Breast epithelium (tissue), 3 donors: ENCODE results near the gene MAP3K7.

Source experiments
- POLR2AphosphoS5 ChIP-seq, 3 donors: sonication (generic); formaldehyde crosslinking; IDR thresholded peaks; one replicate each; pipeline ENCODE4 v1.6.1; 2017; ENCODE audit warnings: antibody characterized with exemption in 3 of 3
- TF ChIP-seq, protein P1 (sequence below), 3 donors: fragments of 450-650 bp; IDR thresholded peaks; one replicate each; pipeline ENCODE4 v1.5.1; 2016 to 2017; ENCODE audit warnings: antibody characterized with exemption in 3 of 3, mild to moderate bottlenecking in 3 of 3, moderate library complexity in 3 of 3

DNA sequence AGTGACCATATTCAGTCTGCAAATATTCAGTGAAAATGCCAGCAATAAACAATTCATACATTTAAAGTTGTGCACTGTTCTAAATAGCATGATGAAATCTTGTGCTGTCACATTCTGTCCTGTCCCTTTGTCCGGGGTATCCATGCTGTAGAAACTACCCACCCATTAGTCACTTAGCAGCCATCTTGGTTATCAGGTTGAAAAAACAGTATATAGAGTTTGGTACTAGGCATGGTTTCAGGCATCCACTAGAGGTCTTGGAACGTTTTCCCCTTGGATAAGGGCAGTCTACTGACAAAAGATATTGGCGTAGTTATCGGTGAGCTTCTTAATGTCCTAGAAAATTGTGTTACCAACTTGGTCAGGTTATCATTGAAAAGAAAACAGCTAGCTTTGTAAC lies 12.3 kb upstream of the MAP3K7 start:
- TF ChIP-seq POLR2AphosphoS5 (IDR thresholded peaks at IDR 0.05) = no peak
- TF ChIP-seq, protein P1, sequence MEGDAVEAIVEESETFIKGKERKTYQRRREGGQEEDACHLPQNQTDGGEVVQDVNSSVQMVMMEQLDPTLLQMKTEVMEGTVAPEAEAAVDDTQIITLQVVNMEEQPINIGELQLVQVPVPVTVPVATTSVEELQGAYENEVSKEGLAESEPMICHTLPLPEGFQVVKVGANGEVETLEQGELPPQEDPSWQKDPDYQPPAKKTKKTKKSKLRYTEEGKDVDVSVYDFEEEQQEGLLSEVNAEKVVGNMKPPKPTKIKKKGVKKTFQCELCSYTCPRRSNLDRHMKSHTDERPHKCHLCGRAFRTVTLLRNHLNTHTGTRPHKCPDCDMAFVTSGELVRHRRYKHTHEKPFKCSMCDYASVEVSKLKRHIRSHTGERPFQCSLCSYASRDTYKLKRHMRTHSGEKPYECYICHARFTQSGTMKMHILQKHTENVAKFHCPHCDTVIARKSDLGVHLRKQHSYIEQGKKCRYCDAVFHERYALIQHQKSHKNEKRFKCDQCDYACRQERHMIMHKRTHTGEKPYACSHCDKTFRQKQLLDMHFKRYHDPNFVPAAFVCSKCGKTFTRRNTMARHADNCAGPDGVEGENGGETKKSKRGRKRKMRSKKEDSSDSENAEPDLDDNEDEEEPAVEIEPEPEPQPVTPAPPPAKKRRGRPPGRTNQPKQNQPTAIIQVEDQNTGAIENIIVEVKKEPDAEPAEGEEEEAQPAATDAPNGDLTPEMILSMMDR (IDR thresholded peaks at IDR 0.05) = no peak
